Activated naive CD4-positive, alpha-beta T cell treated with anti-CD3 and anti-CD28 coated beads, Interleukin-2, amount 10 ng/mL, durations not matched to agents 7 days and 5 days (primary cell): Measurements from ENCODE around the gene E2F2.

ENCODE experiments used
- CTCF ChIA-PET: fragments of 350-600 bp; sonication (Branson Sonifier 250); formaldehyde crosslinking; loops from one replicate; lab custom pipeline; 2021; ENCODE audit warnings: antibody characterized with exemption; lab: Charles Lee
- DNase-seq: peaks from one replicate; pipeline ENCODE4 v3.0.0-alpha.2; 2020
- H3K27ac Mint-ChIP-seq: one replicate; pipeline ENCODE4 v1.8.0; 2021; ENCODE audit warnings: mild to moderate bottlenecking, moderate library complexity, mixed read lengths
- H3K27me3 Mint-ChIP-seq: one replicate; pipeline ENCODE4 v1.8.0; 2021; ENCODE audit warnings: mild to moderate bottlenecking, mixed read lengths
- H3K36me3 Mint-ChIP-seq: one replicate; pipeline ENCODE4 v1.8.0; 2021; ENCODE audit warnings: mixed read lengths
- H3K4me1 Mint-ChIP-seq: one replicate; pipeline ENCODE4 v1.8.0; 2021; ENCODE audit warnings: mixed read lengths
- H3K4me3 Mint-ChIP-seq: one replicate; pipeline ENCODE4 v1.8.0; 2021; ENCODE audit warnings: mild to moderate bottlenecking, moderate library complexity, mixed read lengths
- H3K9me3 Mint-ChIP-seq: one replicate; pipeline ENCODE4 v1.8.0; 2021; ENCODE audit warnings: mixed read lengths

The E2F2 gene

GRCh38 chr1:23473037-23473800 is 57.8 kb downstream of the E2F2 start:
- Mint-ChIP-seq H3K4me1 (no peaks in the 10 kb centered on the region), H3K27me3 (peaks cover 47% of the 10 kb centered on the region), H3K9me3 (no peaks in the 10 kb centered on the region), H3K36me3 (no peaks in the 10 kb centered on the region), H3K4me3 (no peak overlapping the region), H3K27ac (no peak overlapping the region)
- CTCF ChIA-PET, result interaction anchor here (0.5 kb wide), 1 partner anchor 502 kb away, joined by 3 read pairs; no protein-coding TSS in a partner anchor
- no peak for DNase-seq

GRCh38 chr1:23472351-23473036 is 58.5 kb downstream of the E2F2 start:
- no peaks in the 10 kb centered on the region for H3K36me3 Mint-ChIP-seq
- no peak overlapping the region for H3K4me3 Mint-ChIP-seq
- no peaks in the 10 kb centered on the region for H3K4me1 Mint-ChIP-seq
- H3K27ac Mint-ChIP-seq, result no peak overlapping the region
- no peaks in the 10 kb centered on the region for H3K9me3 Mint-ChIP-seq
- CTCF ChIA-PET, result no interaction called here
- no peak for DNase-seq
- peaks cover 43% of the 10 kb centered on the region for H3K27me3 Mint-ChIP-seq

- H3K27me3 Mint-ChIP-seq, result peaks cover 38% of the 10 kb centered on the region
- no peaks in the 10 kb centered on the region for H3K9me3 Mint-ChIP-seq
- H3K36me3 Mint-ChIP-seq, result no peaks in the 10 kb centered on the region
- H3K4me1 Mint-ChIP-seq, result no peaks in the 10 kb centered on the region
- H3K4me3 Mint-ChIP-seq, result no peak overlapping the region
- H3K27ac Mint-ChIP-seq, result no peak overlapping the region
- CTCF ChIA-PET, result no interaction called here
- no peak for DNase-seq
Measured at GRCh38 chr1:23471473-23472075, 59.5 kb downstream of the E2F2 start.

GRCh38 chr1:23470282-23471070 is 60.6 kb downstream of the E2F2 start:
- Mint-ChIP-seq H3K36me3 (no peaks in the 10 kb centered on the region), H3K4me3 (no peak overlapping the region), H3K27ac (no peak overlapping the region), H3K4me1 (no peaks in the 10 kb centered on the region), H3K9me3 (no peaks in the 10 kb centered on the region), H3K27me3 (peaks cover 38% of the 10 kb centered on the region)
- CTCF ChIA-PET, result no interaction called here
- no peak for DNase-seq

- Mint-ChIP-seq H3K27ac (no peak overlapping the region), H3K27me3 (peaks cover 32% of the 10 kb centered on the region), H3K4me3 (no peak overlapping the region), H3K36me3 (no peaks in the 10 kb centered on the region), H3K4me1 (no peaks in the 10 kb centered on the region), H3K9me3 (no peaks in the 10 kb centered on the region)
- DNase-seq, result no peak
- CTCF ChIA-PET, result no interaction called here
Measured at GRCh38 chr1:23469372-23469982, 61.6 kb downstream of the E2F2 start.

- H3K27me3 Mint-ChIP-seq, result peaks cover 36% of the 10 kb centered on the region
- no peaks in the 10 kb centered on the region for H3K36me3 Mint-ChIP-seq
- H3K4me1 Mint-ChIP-seq, result no peaks in the 10 kb centered on the region
- no peak overlapping the region for H3K27ac Mint-ChIP-seq
- H3K4me3 Mint-ChIP-seq, result no peak overlapping the region
- CTCF ChIA-PET, result no interaction called here
- no peaks in the 10 kb centered on the region for H3K9me3 Mint-ChIP-seq
- no peak for DNase-seq
Measured at GRCh38 chr1:23466423-23466989, 64.5 kb downstream of the E2F2 start.

- Mint-ChIP-seq H3K4me1 (no peaks in the 10 kb centered on the region), H3K27ac (no peak overlapping the region), H3K36me3 (no peaks in the 10 kb centered on the region), H3K4me3 (no peak overlapping the region), H3K9me3 (no peaks in the 10 kb centered on the region), H3K27me3 (peaks cover 40% of the 10 kb centered on the region)
- DNase-seq, result no peak
- CTCF ChIA-PET, result no interaction called here
Measured at GRCh38 chr1:23463286-23463685, 67.7 kb downstream of the E2F2 start.

GRCh38 chr1:23462766-23463165 is 68.3 kb downstream of the E2F2 start:
- H3K4me3 Mint-ChIP-seq, result no peak overlapping the region
- H3K27ac Mint-ChIP-seq, result no peak overlapping the region
- H3K27me3 Mint-ChIP-seq, result peaks cover 42% of the 10 kb centered on the region
- no peaks in the 10 kb centered on the region for H3K9me3 Mint-ChIP-seq
- no peaks in the 10 kb centered on the region for H3K4me1 Mint-ChIP-seq
- no peak for DNase-seq
- no peaks in the 10 kb centered on the region for H3K36me3 Mint-ChIP-seq
- CTCF ChIA-PET, result interaction anchor here (1.1 kb wide), 1 partner anchor 22 kb away, joined by 3 read pairs; the partner anchor contains the start of gene ASAP3

- Mint-ChIP-seq H3K27me3 (peaks cover 52% of the 10 kb centered on the region), H3K27ac (no peak overlapping the region)
Measured at GRCh38 chr1:23461050-23461449, 70.0 kb downstream of the E2F2 start.

GRCh38 chr1:23460519-23460918 is 70.5 kb downstream of the E2F2 start:
- Mint-ChIP-seq H3K27me3 (peaks cover 52% of the 10 kb centered on the region), H3K4me1 (peaks cover 11% of the 10 kb centered on the region), H3K27ac (no peak overlapping the region), H3K9me3 (no peaks in the 10 kb centered on the region), H3K36me3 (no peaks in the 10 kb centered on the region), H3K4me3 (no peak overlapping the region)
- DNase-seq, result no peak
- CTCF ChIA-PET, result interaction anchor here (1.4 kb wide), 1 partner anchor 79 kb away, joined by 3 read pairs; no protein-coding TSS in a partner anchor

More at GRCh38 chr1:23461050-23461449, 70.0 kb downstream of the E2F2 start:
- no peaks in the 10 kb centered on the region for H3K9me3 Mint-ChIP-seq
- CTCF ChIA-PET, result no interaction called here
- no peak for DNase-seq
- H3K4me3 Mint-ChIP-seq, result no peak overlapping the region
- H3K4me1 Mint-ChIP-seq, result peaks cover 7% of the 10 kb centered on the region
- no peaks in the 10 kb centered on the region for H3K36me3 Mint-ChIP-seq

- H3K36me3 Mint-ChIP-seq, result no peaks in the 10 kb centered on the region
- no peaks in the 10 kb centered on the region for H3K9me3 Mint-ChIP-seq
- no peak for DNase-seq
- no peak overlapping the region for H3K4me3 Mint-ChIP-seq
- CTCF ChIA-PET, result interaction anchor here (1.4 kb wide), 1 partner anchor 81 kb away, joined by 3 read pairs; no protein-coding TSS in a partner anchor
- H3K27ac Mint-ChIP-seq, result no peak overlapping the region
- H3K27me3 Mint-ChIP-seq, result peaks cover 56% of the 10 kb centered on the region
- peaks cover 12% of the 10 kb centered on the region for H3K4me1 Mint-ChIP-seq
Measured at GRCh38 chr1:23459338-23459757, 71.7 kb downstream of the E2F2 start.
